ENCODE results near the gene FIBP.

- TF ChIP-seq SUZ12 (IDR thresholded peaks at IDR 0.05; ENCODE audit: extremely low read depth, insufficient read depth, insufficient read length) = no peak
- no peak for TF ChIP-seq YY1 (IDR thresholded peaks at IDR 0.05; ENCODE audit: insufficient read depth, insufficient read length)
Observed at GRCh38 chr11:65863889-65864705, 24.2 kb downstream of the FIBP start.
